Islet of Langerhans (tissue), 1 donor: Measurements from ENCODE around the gene UQCRHL.
A peak's percentile ranks its signal among the peaks of the same experiment; 100 is the strongest.
"Not testable (repeated sequence)": the region's sequence is repeated elsewhere in the genome, so short reads cannot be mapped to it uniquely, and the experiment has no call there.

ENCODE experiments used
- FAIRE-seq: peaks from one replicate; lab custom pipeline; 2011; peaks lifted over from hg19 to GRCh38; lab: Jason Lieb, UNC

UQCRHL gene

GRCh38 chr1:15807549-15807948, at the start of gene UQCRHL:
Gene UQCRHL, minus strand, starts transcription at chr1:15807649. Its CDS starts 0 bp downstream, at chr1:15807649.
- not testable (repeated sequence) for FAIRE-seq

GRCh38 chr1:15856888-15857287, 49.4 kb upstream of the UQCRHL start:
- no peak for FAIRE-seq

- FAIRE-seq = no peak
These were observed 45.4 kb upstream of the UQCRHL start for GRCh38 chr1:15852828-15853302.

GRCh38 chr1:15852036-15852827, 44.8 kb upstream of the UQCRHL start:
- FAIRE-seq = no peak

GRCh38 chr1:15851210-15852035, 44.0 kb upstream of the UQCRHL start:
- FAIRE-seq = no peak

- no peak for FAIRE-seq
These were observed 43.1 kb upstream of the UQCRHL start for GRCh38 chr1:15850471-15851001.

GRCh38 chr1:15849775-15850324, 42.4 kb upstream of the UQCRHL start:
- no peak for FAIRE-seq

GRCh38 chr1:15848929-15849774, 41.7 kb upstream of the UQCRHL start:
- FAIRE-seq = no peak

GRCh38 chr1:15848143-15848928, 40.9 kb upstream of the UQCRHL start:
- no peak for FAIRE-seq

- FAIRE-seq = no peak
These were observed 40.4 kb upstream of the UQCRHL start for GRCh38 chr1:15847893-15848142.

- FAIRE-seq = no peak
These were observed 39.8 kb upstream of the UQCRHL start, which contains the start of gene SPEN for GRCh38 chr1:15847100-15847892. Gene SPEN, plus strand, starts transcription at chr1:15847707. Its CDS starts 361 bp downstream, at chr1:15848068.

GRCh38 chr1:15846056-15846455, 38.6 kb upstream of the UQCRHL start:
- not testable (repeated sequence) for FAIRE-seq

- FAIRE-seq = peak; percentile 92
These were observed 36.5 kb upstream of the UQCRHL start for GRCh38 chr1:15843826-15844572.

- FAIRE-seq = no peak
These were observed 31.3 kb upstream of the UQCRHL start for GRCh38 chr1:15838721-15839120.

- no peak for FAIRE-seq
These were observed 30.5 kb upstream of the UQCRHL start for GRCh38 chr1:15837931-15838330.

GRCh38 chr1:15836772-15837669, 29.6 kb upstream of the UQCRHL start:
- FAIRE-seq = no peak

GRCh38 chr1:15836511-15836771, 29.0 kb upstream of the UQCRHL start:
- not testable (repeated sequence) for FAIRE-seq

GRCh38 chr1:15835741-15836510, 28.5 kb upstream of the UQCRHL start:
- FAIRE-seq = peak; percentile 41
